ENCODE data around the gene ART1.
"Not testable (repeated sequence)": the region's sequence is repeated elsewhere in the genome, so short reads cannot be mapped to it uniquely, and the experiment has no call there.

Gene ART1

GRCh38 chr11:3644817-3645235, at the start of gene ART1:
Gene ART1, plus strand, starts transcription at chr11:3645128. Its CDS starts 14,086 bp downstream, at chr11:3659214.
- no peak within 1 kb of the TSS for H3K27ac ChIP-seq
- no peak for TF ChIP-seq CTCF (conservative IDR thresholded peaks at IDR 0.05)

GRCh38 chr11:3597743-3598142, 47.2 kb upstream of the ART1 start:
- H3K27ac ChIP-seq: not testable (repeated sequence)

GRCh38 chr11:3600201-3600600, 44.7 kb upstream of the ART1 start:
- H3K27ac ChIP-seq: not testable (repeated sequence)

- peak overlapping the region; percentile 74; the same call in 1 of the 2 replicates for H3K27ac ChIP-seq
- no peak for TF ChIP-seq CTCF (conservative IDR thresholded peaks at IDR 0.05)
Observed at GRCh38 chr11:3604167-3604566, 40.8 kb upstream of the ART1 start.

GRCh38 chr11:3605283-3605662, 39.7 kb upstream of the ART1 start:
- no peak for TF ChIP-seq CTCF (conservative IDR thresholded peaks at IDR 0.05)
- H3K27ac ChIP-seq: peak overlapping the region; percentile 74

- H3K27ac ChIP-seq: peak overlapping the region; percentile 74
- TF ChIP-seq CTCF (conservative IDR thresholded peaks at IDR 0.05): no peak
Observed at GRCh38 chr11:3605771-3606203, 39.1 kb upstream of the ART1 start.

GRCh38 chr11:3609416-3610265, 35.3 kb upstream of the ART1 start:
- H3K27ac ChIP-seq: no peak overlapping the region
- TF ChIP-seq CTCF (conservative IDR thresholded peaks at IDR 0.05): peak; percentile 96

- H3K27ac ChIP-seq: no peak overlapping the region
- no peak for TF ChIP-seq CTCF (conservative IDR thresholded peaks at IDR 0.05)
Observed at GRCh38 chr11:3610846-3611245, 34.1 kb upstream of the ART1 start.

Measured in VCaP (cell line).